ENCODE results near the gene CNTNAP2. TPM values are rescaled to one million over a fixed set of nuclear protein-coding genes. Genes with fewer than 3 reads are reported as not detected.

Gene CNTNAP2
- total RNA-seq, 4 donors from 2014 or later: not detected

- in situ Hi-C loops (cut with MboI; ENCODE audit: low sequenced_read_pairs in 4 of 4): no loop called here
- TF ChIP-seq POLR2A (IDR thresholded peaks at IDR 0.05) (no peak), CTCF (IDR thresholded peaks at IDR 0.05 in 4 of 5, conservative IDR thresholded peaks at IDR 0.05 in 1 of 5) (no peak)
These were observed 1071.9 kb downstream of the CNTNAP2 start for GRCh38 chr7:147188467-147188866.

GRCh38 chr7:147193476-147193875 lies 1076.9 kb downstream of the CNTNAP2 start:
- Histone ChIP-seq H3K36me3 (no peaks in the 10 kb centered on the region), H3K9me3 (no peaks in the 10 kb centered on the region), H3K27ac (no peak overlapping the region), H3K27me3 (no peaks in the 10 kb centered on the region), H3K4me1 (no peaks in the 10 kb centered on the region), H3K4me3 (no peak overlapping the region)
- TF ChIP-seq POLR2A (IDR thresholded peaks at IDR 0.05) (no peak), CTCF (IDR thresholded peaks at IDR 0.05 in 4 of 5, conservative IDR thresholded peaks at IDR 0.05 in 1 of 5) (no peak)
- intact Hi-C loops (cut with DNase I; ENCODE audit: low total_unique reads): no loop called here
- DNase-seq (no peak), ATAC-seq (no peak)
- in situ Hi-C loops (cut with MboI; ENCODE audit: low sequenced_read_pairs in 4 of 4): no loop called here

More at GRCh38 chr7:147188467-147188866, 1071.9 kb downstream of the CNTNAP2 start:
- H3K27me3 ChIP-seq: no peaks in the 10 kb centered on the region
- no peaks in the 10 kb centered on the region for H3K9me3 ChIP-seq
- ATAC-seq: no peak
- H3K4me3 ChIP-seq: no peak overlapping the region
- DNase-seq: no peak
- H3K4me1 ChIP-seq: no peaks in the 10 kb centered on the region
- H3K36me3 ChIP-seq: no peaks in the 10 kb centered on the region
- H3K27ac ChIP-seq: no peak overlapping the region
- intact Hi-C loops (cut with DNase I; ENCODE audit: low total_unique reads): no loop called here

- no peaks in the 10 kb centered on the region for H3K4me1 ChIP-seq
- DNase-seq (no peak), ATAC-seq (no peak)
- no peak overlapping the region for H3K27ac ChIP-seq
- intact Hi-C loops (cut with DNase I; ENCODE audit: low total_unique reads): no loop called here
- TF ChIP-seq CTCF (IDR thresholded peaks at IDR 0.05 in 4 of 5, conservative IDR thresholded peaks at IDR 0.05 in 1 of 5) (no peak), POLR2A (IDR thresholded peaks at IDR 0.05) (no peak)
- no peaks in the 10 kb centered on the region for H3K9me3 ChIP-seq
- in situ Hi-C loops (cut with MboI; ENCODE audit: low sequenced_read_pairs in 4 of 4): no loop called here
- no peak overlapping the region for H3K4me3 ChIP-seq
- no peaks in the 10 kb centered on the region for H3K36me3 ChIP-seq
- H3K27me3 ChIP-seq: no peaks in the 10 kb centered on the region
These were observed 1079.9 kb downstream of the CNTNAP2 start for GRCh38 chr7:147196481-147196880.

- in situ Hi-C loops (cut with MboI; ENCODE audit: low sequenced_read_pairs in 4 of 4): no loop called here
- no peak for ATAC-seq
- no peak overlapping the region for H3K27ac ChIP-seq
These were observed 1080.4 kb downstream of the CNTNAP2 start for GRCh38 chr7:147197006-147197405.

More at GRCh38 chr7:147197006-147197405, 1080.4 kb downstream of the CNTNAP2 start:
- DNase-seq: no peak
- no peaks in the 10 kb centered on the region for H3K36me3 ChIP-seq
- intact Hi-C loops (cut with DNase I; ENCODE audit: low total_unique reads): no loop called here
- TF ChIP-seq CTCF (IDR thresholded peaks at IDR 0.05 in 4 of 5, conservative IDR thresholded peaks at IDR 0.05 in 1 of 5) (no peak), POLR2A (IDR thresholded peaks at IDR 0.05) (no peak)
- no peaks in the 10 kb centered on the region for H3K9me3 ChIP-seq
- no peak overlapping the region for H3K4me3 ChIP-seq
- H3K27me3 ChIP-seq: no peaks in the 10 kb centered on the region
- H3K4me1 ChIP-seq: no peaks in the 10 kb centered on the region

Data from gastrocnemius medialis (tissue), 4 donors.